GM12801 (cell line): ENCODE measurements around the gene CDC16.

Experiments
- TF ChIP-seq, protein P1 (sequence below): IDR thresholded peaks from one replicate; pipeline ENCODE4 v1.5.1; 2011; ENCODE audit warnings: control low read depth; ENCODE audit not compliant: insufficient read length; ENCODE audit errors: extremely low read depth

CDC16 gene

GRCh38 chr13:114256547-114256946, 21.9 kb downstream of the CDC16 start:
- TF ChIP-seq, protein P1, sequence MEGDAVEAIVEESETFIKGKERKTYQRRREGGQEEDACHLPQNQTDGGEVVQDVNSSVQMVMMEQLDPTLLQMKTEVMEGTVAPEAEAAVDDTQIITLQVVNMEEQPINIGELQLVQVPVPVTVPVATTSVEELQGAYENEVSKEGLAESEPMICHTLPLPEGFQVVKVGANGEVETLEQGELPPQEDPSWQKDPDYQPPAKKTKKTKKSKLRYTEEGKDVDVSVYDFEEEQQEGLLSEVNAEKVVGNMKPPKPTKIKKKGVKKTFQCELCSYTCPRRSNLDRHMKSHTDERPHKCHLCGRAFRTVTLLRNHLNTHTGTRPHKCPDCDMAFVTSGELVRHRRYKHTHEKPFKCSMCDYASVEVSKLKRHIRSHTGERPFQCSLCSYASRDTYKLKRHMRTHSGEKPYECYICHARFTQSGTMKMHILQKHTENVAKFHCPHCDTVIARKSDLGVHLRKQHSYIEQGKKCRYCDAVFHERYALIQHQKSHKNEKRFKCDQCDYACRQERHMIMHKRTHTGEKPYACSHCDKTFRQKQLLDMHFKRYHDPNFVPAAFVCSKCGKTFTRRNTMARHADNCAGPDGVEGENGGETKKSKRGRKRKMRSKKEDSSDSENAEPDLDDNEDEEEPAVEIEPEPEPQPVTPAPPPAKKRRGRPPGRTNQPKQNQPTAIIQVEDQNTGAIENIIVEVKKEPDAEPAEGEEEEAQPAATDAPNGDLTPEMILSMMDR = no peak

GRCh38 chr13:114257014-114257413, 22.3 kb downstream of the CDC16 start:
- TF ChIP-seq, protein P1 = no peak

- TF ChIP-seq, protein P1 = no peak
Measured at GRCh38 chr13:114258589-114258988, 23.9 kb downstream of the CDC16 start.

GRCh38 chr13:114259374-114259773, 24.7 kb downstream of the CDC16 start:
- TF ChIP-seq, protein P1 = no peak

DNA sequence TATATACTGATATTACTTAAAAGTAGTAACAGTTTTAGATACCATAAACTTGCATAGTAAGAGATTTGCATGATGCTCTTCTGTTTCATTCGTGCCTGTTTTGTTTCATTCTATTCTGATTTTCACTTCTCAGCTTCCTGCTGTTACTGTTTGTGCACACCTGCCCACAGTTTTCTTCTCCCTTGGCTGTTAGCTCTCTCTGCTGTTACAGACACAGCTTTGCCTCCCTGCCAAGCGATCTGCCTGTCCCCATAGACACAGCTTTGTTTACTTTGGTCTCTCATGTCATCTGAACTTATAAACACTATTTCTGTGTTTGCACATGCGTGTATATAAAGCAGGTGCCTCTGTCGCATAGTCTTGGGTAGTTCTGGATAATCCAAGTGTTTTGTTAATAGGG, 25.3 kb downstream of the CDC16 start:
- TF ChIP-seq, protein P1 = no peak

DNA sequence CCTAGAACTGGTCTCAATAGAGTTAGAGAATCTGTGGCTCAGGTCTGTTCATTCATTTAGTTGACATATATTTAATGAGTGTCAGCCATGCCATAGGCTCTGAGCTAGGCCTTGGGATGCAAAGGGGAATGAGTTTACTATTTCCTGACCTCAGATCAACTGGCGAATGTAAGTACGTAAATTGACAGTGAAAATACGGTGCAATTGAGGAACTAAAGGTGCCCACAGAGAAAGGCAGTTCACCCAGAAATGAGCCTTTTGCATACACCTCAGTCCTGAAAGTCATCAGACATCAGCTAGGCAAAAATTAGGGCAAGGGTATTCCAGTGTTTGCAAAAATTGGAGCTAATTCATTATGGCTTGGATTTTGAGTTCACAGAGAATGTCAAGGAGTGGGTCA, 26.1 kb downstream of the CDC16 start:
- TF ChIP-seq, protein P1 = no peak

GRCh38 chr13:114261328-114261965, 26.8 kb downstream of the CDC16 start:
- TF ChIP-seq, protein P1 = no peak
